OCI-M1 (cell line): ENCODE results near the gene RAB44.
"Not testable (repeated sequence)": the region's sequence is repeated elsewhere in the genome, so short reads cannot be mapped to it uniquely, and the experiment has no call there.

ENCODE experiments used
- DNase-seq: peaks from one replicate; lab custom pipeline; 2025; lab: John Stamatoyannopoulos, UW

Gene RAB44

GRCh38 chr6:36686668-36687513 lies 10.7 kb upstream of the RAB44 start:
- no peak for DNase-seq

GRCh38 chr6:36688063-36688738 lies 9.4 kb upstream of the RAB44 start:
- no peak for DNase-seq

- no peak for DNase-seq
These were observed 8.9 kb upstream of the RAB44 start for GRCh38 chr6:36688739-36689075.

- no peak for DNase-seq
These were observed 6.6 kb upstream of the RAB44 start for GRCh38 chr6:36691011-36691410.

GRCh38 chr6:36691612-36692011 lies 6.0 kb upstream of the RAB44 start:
- DNase-seq = no peak

GRCh38 chr6:36692220-36692619 lies 5.4 kb upstream of the RAB44 start:
- DNase-seq = peak; percentile 81

GRCh38 chr6:36692861-36693702 lies 4.5 kb upstream of the RAB44 start:
- DNase-seq = no peak

GRCh38 chr6:36694616-36695015 lies 3.0 kb upstream of the RAB44 start:
- DNase-seq = no peak

GRCh38 chr6:36695414-36695813 lies 2.2 kb upstream of the RAB44 start:
- DNase-seq = no peak

- no peak for DNase-seq
These were observed 570 bp downstream of the RAB44 start for GRCh38 chr6:36698196-36698595.

- DNase-seq = no peak
These were observed 1.2 kb downstream of the RAB44 start for GRCh38 chr6:36698871-36699271.

- no peak for DNase-seq
These were observed 1.7 kb downstream of the RAB44 start for GRCh38 chr6:36699348-36699747.

GRCh38 chr6:36700071-36700812 lies 2.6 kb downstream of the RAB44 start:
- no peak for DNase-seq

- DNase-seq = peak; percentile 71
These were observed 3.2 kb downstream of the RAB44 start for GRCh38 chr6:36700831-36701230.

GRCh38 chr6:36701401-36701991 lies 3.9 kb downstream of the RAB44 start:
- peak; percentile 44 for DNase-seq

- no peak for DNase-seq
These were observed 5.0 kb downstream of the RAB44 start for GRCh38 chr6:36702656-36703055.

- no peak for DNase-seq
These were observed 5.5 kb downstream of the RAB44 start for GRCh38 chr6:36703081-36703606.

- no peak for DNase-seq
These were observed 6.4 kb downstream of the RAB44 start for GRCh38 chr6:36703982-36704381.

- not testable (repeated sequence) for DNase-seq
These were observed 7.4 kb downstream of the RAB44 start for GRCh38 chr6:36704961-36705577.

GRCh38 chr6:36706339-36706738 lies 8.7 kb downstream of the RAB44 start:
- DNase-seq = no peak

GRCh38 chr6:36712816-36713215 lies 15.2 kb downstream of the RAB44 start:
- no peak for DNase-seq
